WTC11 (cell line): ENCODE measurements around the gene CNTNAP2. TPM values are rescaled to one million over a fixed set of nuclear protein-coding genes. Genes with fewer than 3 reads are reported as not detected.

Experiments
- ATAC-seq: fragments of 200-7000 bp; cut with Tn5 transposase; 2 replicates; pipeline ENCODE4 v1.10.0; 2021; ENCODE audit warnings: mild to moderate bottlenecking, moderate library complexity
- CTCF ChIA-PET: fragments of 300-600 bp; sonication (Branson Sonifier 250); formaldehyde crosslinking; loops from one replicate; lab custom pipeline; 2021; ENCODE audit warnings: antibody characterized with exemption; lab: Charles Lee
- POLR2A ChIA-PET: fragments of 350-600 bp; sonication (Branson Sonifier 250); formaldehyde crosslinking; loops from one replicate; lab custom pipeline; 2021; ENCODE audit warnings: antibody characterized with exemption; lab: Charles Lee
- DNase-seq: peaks from one replicate; pipeline ENCODE4 v3.0.0; 2021; ENCODE audit warnings: low spot score
- H3K27ac Mint-ChIP-seq: 2 replicates; pipeline ENCODE4 v1.8.0; 2021; ENCODE audit warnings: mixed read lengths
- H3K27me3 Mint-ChIP-seq: 2 replicates; pipeline ENCODE4 v1.8.0; 2021; ENCODE audit warnings: low read depth, mild to moderate bottlenecking, moderate library complexity, mixed read lengths
- H3K36me3 Mint-ChIP-seq: 2 replicates; pipeline ENCODE4 v1.8.0; 2021; ENCODE audit warnings: mixed read lengths
- H3K4me1 Mint-ChIP-seq: 2 replicates; pipeline ENCODE4 v1.8.0; 2022; ENCODE audit warnings: mixed read lengths
- H3K4me3 Mint-ChIP-seq: 2 replicates; pipeline ENCODE4 v1.8.0; 2021; ENCODE audit warnings: mild to moderate bottlenecking, moderate library complexity, mixed read lengths
- H3K9me3 Mint-ChIP-seq: 2 replicates; pipeline ENCODE4 v1.8.0; 2021; ENCODE audit warnings: mixed read lengths
- CBFB ChIP-seq: sonication (generic); formaldehyde crosslinking; IDR thresholded peaks from 2 replicates; pipeline ENCODE4 v1.8.1; 2022; ENCODE audit warnings: mild to moderate bottlenecking, low read depth, missing genetic modification reagents
- CREM ChIP-seq: sonication (generic); formaldehyde crosslinking; IDR thresholded peaks from 2 replicates; pipeline ENCODE4 v1.8.1; 2022; ENCODE audit warnings: mild to moderate bottlenecking, missing genetic modification reagents, moderate library complexity
- ETV6 ChIP-seq: sonication (generic); formaldehyde crosslinking; IDR thresholded peaks from 2 replicates; pipeline ENCODE4 v1.8.1; 2022; ENCODE audit warnings: mild to moderate bottlenecking, missing genetic modification reagents
- HMGA2 ChIP-seq: fragments of 250-450 bp; sonication (Bioruptor Pico); IDR thresholded peaks from 2 replicates; pipeline ENCODE4 v1.4.0; 2021; ENCODE audit warnings: mild to moderate bottlenecking, moderate library complexity
- IRF1 ChIP-seq: sonication (generic); formaldehyde crosslinking; IDR thresholded peaks from 2 replicates; pipeline ENCODE4 v1.8.0; 2023; ENCODE audit warnings: missing genetic modification reagents
- JAZF1 ChIP-seq: fragments of 250-450 bp; sonication (Bioruptor Pico); IDR thresholded peaks from 2 replicates; pipeline ENCODE4 v1.9.0; 2021; ENCODE audit warnings: moderate library complexity, mild to moderate bottlenecking, inconsistent platforms
- NR1H2 ChIP-seq: sonication (generic); formaldehyde crosslinking; IDR thresholded peaks from 2 replicates; pipeline ENCODE4 v1.9.0; 2021; ENCODE audit warnings: mild to moderate bottlenecking, moderate library complexity, missing genetic modification reagents
- PRRX2 ChIP-seq: fragments of 250-450 bp; sonication (Bioruptor Pico); IDR thresholded peaks from 2 replicates; pipeline ENCODE4 v1.8.0; 2021; ENCODE audit warnings: mild to moderate bottlenecking
- SP1 ChIP-seq: sonication (generic); formaldehyde crosslinking; conservative IDR thresholded peaks from 2 replicates; pipeline ENCODE4 v1.8.1; 2022; ENCODE audit warnings: missing genetic modification reagents
- TP53 ChIP-seq: sonication (generic); formaldehyde crosslinking; IDR thresholded peaks from 2 replicates; pipeline ENCODE4 v1.8.1; 2023; ENCODE audit warnings: mild to moderate bottlenecking, missing genetic modification reagents
- ZBTB21 ChIP-seq: sonication (generic); formaldehyde crosslinking; IDR thresholded peaks from 2 replicates; pipeline ENCODE4 v1.8.1; 2023; ENCODE audit warnings: mild to moderate bottlenecking, missing genetic modification reagents, borderline replicate concordance
- ZNF121 ChIP-seq: sonication (generic); formaldehyde crosslinking; IDR thresholded peaks from 2 replicates; pipeline ENCODE4 v1.8.0; 2023; ENCODE audit warnings: missing genetic modification reagents
- ZNF423 ChIP-seq: fragments of 250-450 bp; sonication (Bioruptor Pico); IDR thresholded peaks from 2 replicates; pipeline ENCODE4 v2.1.2; 2022; ENCODE audit warnings: mild to moderate bottlenecking, moderate library complexity
- ZNF532 ChIP-seq: fragments of 250-450 bp; sonication (Bioruptor Pico); IDR thresholded peaks from 2 replicates; pipeline ENCODE4 v1.9.0; 2021; ENCODE audit warnings: mild to moderate bottlenecking, borderline replicate concordance
- total RNA-seq: library from RNA; stranded (reverse); gene quantifications from 3 replicates; pipeline ENCODE4 v1.2.3, GENCODE V29; 2021
- TF ChIP-seq, protein P1 (sequence below): sonication (generic); formaldehyde crosslinking; conservative IDR thresholded peaks from 2 replicates; pipeline ENCODE4 v1.8.1; 2022; ENCODE audit warnings: mild to moderate bottlenecking, missing genetic modification reagents
- TF ChIP-seq, protein P2 (sequence below): sonication (generic); formaldehyde crosslinking; IDR thresholded peaks from 2 replicates; pipeline ENCODE4 v1.8.0; 2022; ENCODE audit warnings: mild to moderate bottlenecking, missing genetic modification reagents
- TF ChIP-seq, protein P3 (sequence below): sonication (generic); formaldehyde crosslinking; IDR thresholded peaks from 2 replicates; pipeline ENCODE4 v1.8.1; 2023; ENCODE audit warnings: mild to moderate bottlenecking, moderate library complexity, missing genetic modification reagents
- TF ChIP-seq, protein P4 (sequence below): fragments of 250-450 bp; sonication (Bioruptor Pico); IDR thresholded peaks from 2 replicates; pipeline ENCODE4 v1.9.0; 2021; ENCODE audit warnings: mild to moderate bottlenecking

Gene CNTNAP2
- total RNA-seq, 1 experiment from 2014 or later = 63.8 TPM

GRCh38 chr7:147857152-147858140, 1740.8 kb downstream of the CNTNAP2 start:
- CTCF ChIA-PET = no interaction called here
- Mint-ChIP-seq H3K4me1 (peaks cover 11% of the 10 kb centered on the region), H3K27ac (no peak overlapping the region), H3K27me3 (no peaks in the 10 kb centered on the region), H3K36me3 (no peaks in the 10 kb centered on the region), H3K4me3 (no peak overlapping the region), H3K9me3 (no peaks in the 10 kb centered on the region)
- POLR2A ChIA-PET = no interaction called here
- DNase-seq (no peak), ATAC-seq (no peak)
- no peak for TF ChIP-seq HMGA2 (CRISPR knock-in tag)

- no peak for TF ChIP-seq CBFB (CRISPR knock-in tag)
- no peak for TF ChIP-seq ZNF423
- no peak for TF ChIP-seq TP53 (CRISPR knock-in tag)
- no peak for TF ChIP-seq SP1
- TF ChIP-seq, protein P1, sequence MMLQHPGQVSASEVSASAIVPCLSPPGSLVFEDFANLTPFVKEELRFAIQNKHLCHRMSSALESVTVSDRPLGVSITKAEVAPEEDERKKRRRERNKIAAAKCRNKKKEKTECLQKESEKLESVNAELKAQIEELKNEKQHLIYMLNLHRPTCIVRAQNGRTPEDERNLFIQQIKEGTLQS = no peak
- no peak for TF ChIP-seq CREM (CRISPR knock-in tag)
- TF ChIP-seq ZBTB21 (CRISPR knock-in tag) = no peak
- no peak for TF ChIP-seq JAZF1 (CRISPR knock-in tag)
- no peak for TF ChIP-seq PRRX2 (CRISPR knock-in tag)
- TF ChIP-seq ETV6 = no peak
- TF ChIP-seq NR1H2 (CRISPR knock-in tag) = no peak
- TF ChIP-seq, protein P2, sequence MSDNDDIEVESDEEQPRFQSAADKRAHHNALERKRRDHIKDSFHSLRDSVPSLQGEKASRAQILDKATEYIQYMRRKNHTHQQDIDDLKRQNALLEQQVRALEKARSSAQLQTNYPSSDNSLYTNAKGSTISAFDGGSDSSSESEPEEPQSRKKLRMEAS (CRISPR knock-in tag) = no peak
- no peak for TF ChIP-seq ZNF121 (CRISPR knock-in tag)
- TF ChIP-seq, protein P3, sequence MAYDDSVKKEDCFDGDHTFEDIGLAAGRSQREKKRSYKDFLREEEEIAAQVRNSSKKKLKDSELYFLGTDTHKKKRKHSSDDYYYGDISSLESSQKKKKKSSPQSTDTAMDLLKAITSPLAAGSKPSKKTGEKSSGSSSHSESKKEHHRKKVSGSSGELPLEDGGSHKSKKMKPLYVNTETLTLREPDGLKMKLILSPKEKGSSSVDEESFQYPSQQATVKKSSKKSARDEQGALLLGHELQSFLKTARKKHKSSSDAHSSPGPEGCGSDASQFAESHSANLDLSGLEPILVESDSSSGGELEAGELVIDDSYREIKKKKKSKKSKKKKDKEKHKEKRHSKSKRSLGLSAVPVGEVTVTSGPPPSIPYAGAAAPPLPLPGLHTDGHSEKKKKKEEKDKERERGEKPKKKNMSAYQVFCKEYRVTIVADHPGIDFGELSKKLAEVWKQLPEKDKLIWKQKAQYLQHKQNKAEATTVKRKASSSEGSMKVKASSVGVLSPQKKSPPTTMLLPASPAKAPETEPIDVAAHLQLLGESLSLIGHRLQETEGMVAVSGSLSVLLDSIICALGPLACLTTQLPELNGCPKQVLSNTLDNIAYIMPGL (CRISPR knock-in tag) = no peak
- no peak for TF ChIP-seq ZNF532 (CRISPR knock-in tag)
- TF ChIP-seq IRF1 (CRISPR knock-in tag) = no peak
- TF ChIP-seq, protein P4, sequence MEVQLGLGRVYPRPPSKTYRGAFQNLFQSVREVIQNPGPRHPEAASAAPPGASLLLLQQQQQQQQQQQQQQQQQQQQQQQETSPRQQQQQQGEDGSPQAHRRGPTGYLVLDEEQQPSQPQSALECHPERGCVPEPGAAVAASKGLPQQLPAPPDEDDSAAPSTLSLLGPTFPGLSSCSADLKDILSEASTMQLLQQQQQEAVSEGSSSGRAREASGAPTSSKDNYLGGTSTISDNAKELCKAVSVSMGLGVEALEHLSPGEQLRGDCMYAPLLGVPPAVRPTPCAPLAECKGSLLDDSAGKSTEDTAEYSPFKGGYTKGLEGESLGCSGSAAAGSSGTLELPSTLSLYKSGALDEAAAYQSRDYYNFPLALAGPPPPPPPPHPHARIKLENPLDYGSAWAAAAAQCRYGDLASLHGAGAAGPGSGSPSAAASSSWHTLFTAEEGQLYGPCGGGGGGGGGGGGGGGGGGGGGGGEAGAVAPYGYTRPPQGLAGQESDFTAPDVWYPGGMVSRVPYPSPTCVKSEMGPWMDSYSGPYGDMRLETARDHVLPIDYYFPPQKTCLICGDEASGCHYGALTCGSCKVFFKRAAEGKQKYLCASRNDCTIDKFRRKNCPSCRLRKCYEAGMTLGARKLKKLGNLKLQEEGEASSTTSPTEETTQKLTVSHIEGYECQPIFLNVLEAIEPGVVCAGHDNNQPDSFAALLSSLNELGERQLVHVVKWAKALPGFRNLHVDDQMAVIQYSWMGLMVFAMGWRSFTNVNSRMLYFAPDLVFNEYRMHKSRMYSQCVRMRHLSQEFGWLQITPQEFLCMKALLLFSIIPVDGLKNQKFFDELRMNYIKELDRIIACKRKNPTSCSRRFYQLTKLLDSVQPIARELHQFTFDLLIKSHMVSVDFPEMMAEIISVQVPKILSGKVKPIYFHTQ = no peak
- H3K27me3 Mint-ChIP-seq = no peaks in the 10 kb centered on the region
- CTCF ChIA-PET = no interaction called here
- H3K27ac Mint-ChIP-seq = no peak overlapping the region
- H3K36me3 Mint-ChIP-seq = peaks cover 3% of the 10 kb centered on the region; the same call in 1 of the 2 replicates
- no peak overlapping the region for H3K4me3 Mint-ChIP-seq
- ATAC-seq (no peak), DNase-seq (no peak)
- POLR2A ChIA-PET = interaction anchor here (0.9 kb wide), 1 partner anchor 889 kb away, joined by 3 read pairs; no protein-coding TSS in a partner anchor
- peaks cover 11% of the 10 kb centered on the region for H3K4me1 Mint-ChIP-seq
- H3K9me3 Mint-ChIP-seq = peaks cover 6% of the 10 kb centered on the region
Observed at GRCh38 chr7:147858421-147858820, 1741.8 kb downstream of the CNTNAP2 start.
